WTC11 (cell line): ENCODE data around the gene GRAMD1B. TPM values are rescaled to one million over a fixed set of nuclear protein-coding genes. Genes with fewer than 3 reads are reported as not detected.

Experiments
- ATAC-seq: fragments of 200-7000 bp; cut with Tn5 transposase; 2 replicates; pipeline ENCODE4 v1.10.0; 2021; ENCODE audit warnings: mild to moderate bottlenecking, moderate library complexity
- CTCF ChIA-PET: fragments of 300-600 bp; sonication (Branson Sonifier 250); formaldehyde crosslinking; loops from one replicate; lab custom pipeline; 2021; ENCODE audit warnings: antibody characterized with exemption; lab: Charles Lee
- POLR2A ChIA-PET: fragments of 350-600 bp; sonication (Branson Sonifier 250); formaldehyde crosslinking; loops from one replicate; lab custom pipeline; 2021; ENCODE audit warnings: antibody characterized with exemption; lab: Charles Lee
- DNase-seq: peaks from one replicate; pipeline ENCODE4 v3.0.0; 2021; ENCODE audit warnings: low spot score
- H3K27ac Mint-ChIP-seq: 2 replicates; pipeline ENCODE4 v1.8.0; 2021; ENCODE audit warnings: mixed read lengths
- H3K27me3 Mint-ChIP-seq: 2 replicates; pipeline ENCODE4 v1.8.0; 2021; ENCODE audit warnings: low read depth, mild to moderate bottlenecking, moderate library complexity, mixed read lengths
- H3K36me3 Mint-ChIP-seq: 2 replicates; pipeline ENCODE4 v1.8.0; 2021; ENCODE audit warnings: mixed read lengths
- H3K4me1 Mint-ChIP-seq: 2 replicates; pipeline ENCODE4 v1.8.0; 2022; ENCODE audit warnings: mixed read lengths
- H3K4me3 Mint-ChIP-seq: 2 replicates; pipeline ENCODE4 v1.8.0; 2021; ENCODE audit warnings: mild to moderate bottlenecking, moderate library complexity, mixed read lengths
- H3K9me3 Mint-ChIP-seq: 2 replicates; pipeline ENCODE4 v1.8.0; 2021; ENCODE audit warnings: mixed read lengths
- AFF4 ChIP-seq: sonication (generic); formaldehyde crosslinking; IDR thresholded peaks from 2 replicates; pipeline ENCODE4 v1.8.1; 2023; ENCODE audit warnings: mild to moderate bottlenecking, missing genetic modification reagents, borderline replicate concordance
- CBFB ChIP-seq: sonication (generic); formaldehyde crosslinking; IDR thresholded peaks from 2 replicates; pipeline ENCODE4 v1.8.1; 2022; ENCODE audit warnings: mild to moderate bottlenecking, low read depth, missing genetic modification reagents
- E2F1 ChIP-seq: sonication (generic); formaldehyde crosslinking; IDR thresholded peaks from 2 replicates; pipeline ENCODE4 v1.8.0; 2022; ENCODE audit warnings: mild to moderate bottlenecking, missing genetic modification reagents
- FOXJ3 ChIP-seq: sonication (generic); formaldehyde crosslinking; IDR thresholded peaks from 2 replicates; pipeline ENCODE4 v1.9.0; 2021; ENCODE audit warnings: missing genetic modification reagents, mild to moderate bottlenecking, borderline replicate concordance
- FOXP4 ChIP-seq: sonication (generic); formaldehyde crosslinking; IDR thresholded peaks from 2 replicates; pipeline ENCODE4 v1.8.0; 2022; ENCODE audit warnings: mild to moderate bottlenecking, missing genetic modification reagents
- GTF2I ChIP-seq: fragments of 250-450 bp; sonication (Bioruptor Pico); conservative IDR thresholded peaks from 2 replicates; pipeline ENCODE4 v1.4.0; 2021; ENCODE audit warnings: mild to moderate bottlenecking
- JAZF1 ChIP-seq: fragments of 250-450 bp; sonication (Bioruptor Pico); IDR thresholded peaks from 2 replicates; pipeline ENCODE4 v1.9.0; 2021; ENCODE audit warnings: moderate library complexity, mild to moderate bottlenecking, inconsistent platforms
- KAT7 ChIP-seq: sonication (generic); formaldehyde crosslinking; IDR thresholded peaks from 2 replicates; pipeline ENCODE4 v1.8.1; 2023; ENCODE audit warnings: missing genetic modification reagents, mild to moderate bottlenecking, borderline replicate concordance
- MAX ChIP-seq: sonication (generic); formaldehyde crosslinking; IDR thresholded peaks from 2 replicates; pipeline ENCODE4 v1.8.0; 2022; ENCODE audit warnings: mild to moderate bottlenecking, missing genetic modification reagents
- TEAD1 ChIP-seq: sonication (generic); formaldehyde crosslinking; IDR thresholded peaks from 2 replicates; pipeline ENCODE4 v1.8.0; 2022; ENCODE audit warnings: mild to moderate bottlenecking, missing genetic modification reagents
- ZNF121 ChIP-seq: sonication (generic); formaldehyde crosslinking; IDR thresholded peaks from 2 replicates; pipeline ENCODE4 v1.8.0; 2023; ENCODE audit warnings: missing genetic modification reagents
- ZNF232 ChIP-seq: sonication (generic); formaldehyde crosslinking; IDR thresholded peaks from 2 replicates; pipeline ENCODE4 v1.8.0; 2022; ENCODE audit warnings: mild to moderate bottlenecking, missing genetic modification reagents
- ZNF423 ChIP-seq: fragments of 250-450 bp; sonication (Bioruptor Pico); IDR thresholded peaks from 2 replicates; pipeline ENCODE4 v2.1.2; 2022; ENCODE audit warnings: mild to moderate bottlenecking, moderate library complexity
- ZNF425 ChIP-seq: fragments of 250-450 bp; sonication (Bioruptor Pico); conservative IDR thresholded peaks from 2 replicates; pipeline ENCODE4 v1.9.0; 2021; ENCODE audit warnings: mild to moderate bottlenecking
- total RNA-seq: library from RNA; stranded (reverse); gene quantifications from 3 replicates; pipeline ENCODE4 v1.2.3, GENCODE V29; 2021
- TF ChIP-seq, protein P1 (sequence below): fragments of 250-450 bp; sonication (Bioruptor Pico); IDR thresholded peaks from 2 replicates; pipeline ENCODE4 v1.9.0; 2021; ENCODE audit warnings: mild to moderate bottlenecking

Gene GRAMD1B
- total RNA-seq, 1 experiment from 2014 or later = 31.5 TPM

DNA sequence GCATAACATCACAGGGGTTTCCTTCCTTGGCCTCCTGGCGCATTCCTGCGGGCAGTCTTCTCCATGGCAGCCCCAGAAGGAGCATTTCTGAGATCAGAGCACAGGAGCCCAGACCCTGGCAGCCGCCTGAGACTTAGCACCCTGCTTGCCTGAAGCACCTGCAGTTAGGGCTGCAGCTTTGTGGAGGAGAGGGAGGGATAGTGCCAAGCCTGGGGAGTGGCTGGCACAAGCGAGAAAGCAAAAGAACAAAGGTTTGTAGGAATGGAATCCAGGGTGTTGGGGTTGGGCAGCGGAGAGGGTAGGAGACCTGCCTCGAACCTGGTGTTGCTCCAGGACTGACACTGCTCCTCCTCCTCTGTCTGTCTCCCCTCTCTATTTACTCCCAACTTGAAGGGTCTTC, 157.5 kb downstream of the GRAMD1B start:
- Mint-ChIP-seq H3K4me1 (peaks cover 23% of the 10 kb centered on the region), H3K27ac (no peak overlapping the region), H3K27me3 (no peaks in the 10 kb centered on the region), H3K9me3 (peaks cover 5% of the 10 kb centered on the region), H3K4me3 (no peak overlapping the region), H3K36me3 (peaks cover 4% of the 10 kb centered on the region; the same call in 1 of the 2 replicates)
- no peak for TF ChIP-seq GTF2I (CRISPR knock-in tag)
- ATAC-seq (no peak), DNase-seq (no peak)
- ChIA-PET POLR2A (no interaction called here), CTCF (no interaction called here)

GRCh38 chr11:123588117-123588863, 158.2 kb downstream of the GRAMD1B start:
- H3K9me3 Mint-ChIP-seq = no peaks in the 10 kb centered on the region; the same call in 1 of the 2 replicates
- DNase-seq (no peak), ATAC-seq (no peak)
- no peak for TF ChIP-seq ZNF423 (CRISPR knock-in tag)
- TF ChIP-seq KAT7 = no peak
- TF ChIP-seq JAZF1 (CRISPR knock-in tag) = no peak
- no peak for TF ChIP-seq CBFB (CRISPR knock-in tag)
- no peak for TF ChIP-seq MAX
- TF ChIP-seq FOXJ3 (CRISPR knock-in tag) = no peak
- TF ChIP-seq FOXP4 (CRISPR knock-in tag) = no peak
- CTCF ChIA-PET = no interaction called here
- no peak overlapping the region for H3K27ac Mint-ChIP-seq
- H3K4me3 Mint-ChIP-seq = no peak overlapping the region
- no peaks in the 10 kb centered on the region for H3K36me3 Mint-ChIP-seq
- POLR2A ChIA-PET = no interaction called here
- H3K27me3 Mint-ChIP-seq = no peaks in the 10 kb centered on the region
- H3K4me1 Mint-ChIP-seq = peaks cover 20% of the 10 kb centered on the region

GRCh38 chr11:123588864-123589262, 158.8 kb downstream of the GRAMD1B start:
- DNase-seq = no peak
- Mint-ChIP-seq H3K27me3 (no peaks in the 10 kb centered on the region), H3K9me3 (no peaks in the 10 kb centered on the region), H3K27ac (no peak overlapping the region)
- CTCF ChIA-PET = no interaction called here
- POLR2A ChIA-PET = no interaction called here
- TF ChIP-seq ZNF232 (CRISPR knock-in tag) = no peak
- TF ChIP-seq, all 79 proteins: peak for 0
- Mint-ChIP-seq H3K36me3 (no peaks in the 10 kb centered on the region), H3K4me3 (no peak overlapping the region), H3K4me1 (peaks cover 26% of the 10 kb centered on the region)
- ATAC-seq = no peak

- no peaks in the 10 kb centered on the region; the same call in 1 of the 2 replicates for H3K36me3 Mint-ChIP-seq
- ChIA-PET CTCF (interaction anchor here (0.5 to 3.3 kb wide), 4 partner anchors 10 to 35 kb away, joined by 3 to 11 read pairs (median 4); no protein-coding TSS in a partner anchor), POLR2A (no interaction called here)
- no peaks in the 10 kb centered on the region for H3K9me3 Mint-ChIP-seq
- peaks cover 21% of the 10 kb centered on the region for H3K4me1 Mint-ChIP-seq
- no peaks in the 10 kb centered on the region for H3K27me3 Mint-ChIP-seq
- no peak overlapping the region for H3K4me3 Mint-ChIP-seq
- no peak overlapping the region for H3K27ac Mint-ChIP-seq
- DNase-seq (no peak), ATAC-seq (no peak)
- TF ChIP-seq ZNF423 (CRISPR knock-in tag) = no peak
- TF ChIP-seq ZNF121 (CRISPR knock-in tag) = no peak; the same call in 1 of the 2 replicates
- TF ChIP-seq ZNF425 (CRISPR knock-in tag) = no peak
- TF ChIP-seq, protein P1, sequence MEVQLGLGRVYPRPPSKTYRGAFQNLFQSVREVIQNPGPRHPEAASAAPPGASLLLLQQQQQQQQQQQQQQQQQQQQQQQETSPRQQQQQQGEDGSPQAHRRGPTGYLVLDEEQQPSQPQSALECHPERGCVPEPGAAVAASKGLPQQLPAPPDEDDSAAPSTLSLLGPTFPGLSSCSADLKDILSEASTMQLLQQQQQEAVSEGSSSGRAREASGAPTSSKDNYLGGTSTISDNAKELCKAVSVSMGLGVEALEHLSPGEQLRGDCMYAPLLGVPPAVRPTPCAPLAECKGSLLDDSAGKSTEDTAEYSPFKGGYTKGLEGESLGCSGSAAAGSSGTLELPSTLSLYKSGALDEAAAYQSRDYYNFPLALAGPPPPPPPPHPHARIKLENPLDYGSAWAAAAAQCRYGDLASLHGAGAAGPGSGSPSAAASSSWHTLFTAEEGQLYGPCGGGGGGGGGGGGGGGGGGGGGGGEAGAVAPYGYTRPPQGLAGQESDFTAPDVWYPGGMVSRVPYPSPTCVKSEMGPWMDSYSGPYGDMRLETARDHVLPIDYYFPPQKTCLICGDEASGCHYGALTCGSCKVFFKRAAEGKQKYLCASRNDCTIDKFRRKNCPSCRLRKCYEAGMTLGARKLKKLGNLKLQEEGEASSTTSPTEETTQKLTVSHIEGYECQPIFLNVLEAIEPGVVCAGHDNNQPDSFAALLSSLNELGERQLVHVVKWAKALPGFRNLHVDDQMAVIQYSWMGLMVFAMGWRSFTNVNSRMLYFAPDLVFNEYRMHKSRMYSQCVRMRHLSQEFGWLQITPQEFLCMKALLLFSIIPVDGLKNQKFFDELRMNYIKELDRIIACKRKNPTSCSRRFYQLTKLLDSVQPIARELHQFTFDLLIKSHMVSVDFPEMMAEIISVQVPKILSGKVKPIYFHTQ (CRISPR knock-in tag) = no peak
- no peak for TF ChIP-seq TEAD1 (CRISPR knock-in tag)
- TF ChIP-seq E2F1 (CRISPR knock-in tag) = no peak
- TF ChIP-seq AFF4 = no peak
These were observed 160.3 kb downstream of the GRAMD1B start for GRCh38 chr11:123590296-123590912.
